Neutrophil (primary cell): ENCODE measurements around the gene UTP25.

ENCODE experiments used
- H3K27ac ChIP-seq: fragments of 200-600 bp; sonication (generic); 2 replicates; pipeline ENCODE4 v1.5.1; 2016; ENCODE audit warnings: mild to moderate bottlenecking, moderate library complexity
- H3K27me3 ChIP-seq: fragments of 200-600 bp; sonication (generic); 2 replicates; pipeline ENCODE4 v1.6.0; 2016; ENCODE audit warnings: mild to moderate bottlenecking
- H3K36me3 ChIP-seq: fragments of 200-600 bp; sonication (generic); 2 replicates; pipeline ENCODE4 v1.5.1; 2017
- H3K4me1 ChIP-seq, 2 experiments: fragments of 200-600 bp in 1 of 2; sonication (generic) in 1 of 2; 1 replicate in 1 of 2; 2 replicates in 1 of 2; pipeline versions ENCODE4 v1.5.1 to v1.6.1; 2013 to 2016; ENCODE audit warnings: low read depth in 1 of 2, low read length in 1 of 2, mild to moderate bottlenecking in 1 of 2, moderate library complexity in 1 of 2; ENCODE audit not compliant: control insufficient read depth in 1 of 2, insufficient read depth in 1 of 2
- H3K4me3 ChIP-seq, 2 experiments: fragments of 200-600 bp in 1 of 2; sonication (generic) in 1 of 2; 1 replicate in 1 of 2; 2 replicates in 1 of 2; pipeline ENCODE4 v1.5.1; 2013 to 2016; ENCODE audit warnings: low read depth in 1 of 2, low read length in 1 of 2, mild to moderate bottlenecking in 1 of 2, moderate library complexity in 1 of 2
- H3K9me3 ChIP-seq: fragments of 200-600 bp; sonication (generic); 2 replicates; pipeline ENCODE4 v1.5.1; 2016
- TF ChIP-seq, protein P1 (sequence below): fragments of 200-600 bp; sonication (generic); IDR thresholded peaks from 2 replicates; pipeline ENCODE4 v1.5.1; 2016; ENCODE audit warnings: antibody characterized with exemption

UTP25 gene

GRCh38 chr1:209881619-209882018, 53.8 kb downstream of the UTP25 start:
- Histone ChIP-seq H3K36me3 (no peaks in the 10 kb centered on the region), H3K9me3 (no peaks in the 10 kb centered on the region), H3K4me3 (no peak overlapping the region), H3K27ac (no peak overlapping the region), H3K27me3 (peaks cover 42% of the 10 kb centered on the region), H3K4me1 (no peaks in the 10 kb centered on the region)
- TF ChIP-seq, protein P1, sequence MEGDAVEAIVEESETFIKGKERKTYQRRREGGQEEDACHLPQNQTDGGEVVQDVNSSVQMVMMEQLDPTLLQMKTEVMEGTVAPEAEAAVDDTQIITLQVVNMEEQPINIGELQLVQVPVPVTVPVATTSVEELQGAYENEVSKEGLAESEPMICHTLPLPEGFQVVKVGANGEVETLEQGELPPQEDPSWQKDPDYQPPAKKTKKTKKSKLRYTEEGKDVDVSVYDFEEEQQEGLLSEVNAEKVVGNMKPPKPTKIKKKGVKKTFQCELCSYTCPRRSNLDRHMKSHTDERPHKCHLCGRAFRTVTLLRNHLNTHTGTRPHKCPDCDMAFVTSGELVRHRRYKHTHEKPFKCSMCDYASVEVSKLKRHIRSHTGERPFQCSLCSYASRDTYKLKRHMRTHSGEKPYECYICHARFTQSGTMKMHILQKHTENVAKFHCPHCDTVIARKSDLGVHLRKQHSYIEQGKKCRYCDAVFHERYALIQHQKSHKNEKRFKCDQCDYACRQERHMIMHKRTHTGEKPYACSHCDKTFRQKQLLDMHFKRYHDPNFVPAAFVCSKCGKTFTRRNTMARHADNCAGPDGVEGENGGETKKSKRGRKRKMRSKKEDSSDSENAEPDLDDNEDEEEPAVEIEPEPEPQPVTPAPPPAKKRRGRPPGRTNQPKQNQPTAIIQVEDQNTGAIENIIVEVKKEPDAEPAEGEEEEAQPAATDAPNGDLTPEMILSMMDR, result no peak

DNA sequence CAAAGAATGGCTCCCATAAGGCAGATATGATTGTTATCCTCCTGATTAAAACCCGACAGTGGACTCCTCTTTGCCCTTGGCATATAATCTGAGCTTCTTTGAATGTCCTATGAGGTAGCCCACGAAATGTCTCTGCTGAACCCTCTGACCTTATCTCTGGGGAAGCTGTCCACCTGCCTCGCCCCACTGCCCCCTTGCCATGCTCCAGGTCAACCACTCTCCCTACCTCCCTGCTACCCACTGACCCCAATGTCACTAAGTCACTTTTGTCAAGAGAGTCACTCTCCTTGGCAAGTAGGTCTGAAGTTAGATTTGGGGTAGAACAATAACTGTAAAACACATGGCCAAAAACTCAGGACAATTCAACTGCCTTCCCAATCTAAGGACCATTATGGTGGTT, 54.5 kb downstream of the UTP25 start:
- Histone ChIP-seq H3K4me3 (no peak overlapping the region), H3K36me3 (no peaks in the 10 kb centered on the region), H3K27me3 (peaks cover 41% of the 10 kb centered on the region), H3K27ac (no peak overlapping the region), H3K9me3 (no peaks in the 10 kb centered on the region), H3K4me1 (no peaks in the 10 kb centered on the region)
- TF ChIP-seq, protein P1, result no peak

GRCh38 chr1:209882942-209883340, 55.2 kb downstream of the UTP25 start:
- no peaks in the 10 kb centered on the region for H3K36me3 ChIP-seq
- H3K27ac ChIP-seq, result no peak overlapping the region
- TF ChIP-seq, protein P1, result no peak
- no peak overlapping the region for H3K4me3 ChIP-seq
- peaks cover 41% of the 10 kb centered on the region for H3K27me3 ChIP-seq
- H3K4me1 ChIP-seq, result no peaks in the 10 kb centered on the region
- no peaks in the 10 kb centered on the region for H3K9me3 ChIP-seq

DNA sequence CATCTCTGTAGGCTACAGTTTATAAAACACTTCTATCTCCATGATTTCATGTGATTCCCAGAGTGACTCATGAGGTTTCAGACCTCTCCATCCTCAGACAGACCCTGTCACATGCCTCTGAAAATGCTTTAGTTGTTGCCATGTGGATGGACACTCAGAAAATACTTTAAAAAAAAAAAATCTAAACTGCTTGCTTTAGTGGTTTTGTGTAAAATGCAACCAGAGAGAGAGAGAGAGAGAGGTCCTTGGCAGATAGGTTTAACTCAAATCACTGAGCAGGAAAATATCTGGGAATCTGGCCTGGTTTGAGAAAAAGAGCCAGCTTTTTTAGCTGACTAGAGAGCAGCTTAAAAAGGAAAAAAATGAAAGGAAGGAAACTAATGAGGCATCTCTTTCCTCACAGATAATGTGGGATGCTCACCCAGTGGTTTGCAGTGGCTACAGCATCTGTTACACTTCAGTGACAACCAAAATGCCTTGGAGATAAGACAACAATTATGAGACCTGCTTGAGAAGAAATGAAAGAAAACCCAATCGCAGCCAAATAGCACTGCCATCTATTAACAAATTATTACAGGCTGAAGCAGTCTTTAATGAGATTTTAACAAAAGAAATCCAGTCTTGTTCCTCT, 55.7 kb downstream of the UTP25 start:
- Histone ChIP-seq H3K9me3 (no peaks in the 10 kb centered on the region), H3K4me3 (no peak overlapping the region), H3K36me3 (no peaks in the 10 kb centered on the region), H3K4me1 (no peaks in the 10 kb centered on the region), H3K27ac (no peak overlapping the region), H3K27me3 (peaks cover 41% of the 10 kb centered on the region)
- TF ChIP-seq, protein P1, result no peak

GRCh38 chr1:209884249-209884648, 56.5 kb downstream of the UTP25 start:
- Histone ChIP-seq H3K27me3 (peaks cover 38% of the 10 kb centered on the region), H3K27ac (no peak overlapping the region), H3K4me3 (no peak overlapping the region), H3K36me3 (no peaks in the 10 kb centered on the region), H3K4me1 (no peaks in the 10 kb centered on the region), H3K9me3 (no peaks in the 10 kb centered on the region)
- TF ChIP-seq, protein P1, result no peak
